ENCODE measurements around the gene ATRNL1. TPM values are rescaled to one million over a fixed set of nuclear protein-coding genes. Genes with fewer than 3 reads are reported as not detected.

Gene ATRNL1
- total RNA-seq, 4 donors from 2014 or later: 137 to 431 (median 202) TPM

- H3K4me3 ChIP-seq: no peak overlapping the region
- intact Hi-C loops (cut with DNase I; ENCODE audit: low total_unique reads): no loop called here
- H3K4me1 ChIP-seq: peaks cover 0 to 2% of the 10 kb centered on the region in 2 donors
- no peak for TF ChIP-seq POLR2A (IDR thresholded peaks at IDR 0.05)
- TF ChIP-seq CTCF (IDR thresholded peaks at IDR 0.05): no peak
- H3K27ac ChIP-seq: peak overlapping the region; percentile 94 to 95
- no peaks in the 10 kb centered on the region for H3K9me3 ChIP-seq
- no peak for DNase-seq
- no peaks in the 10 kb centered on the region for H3K36me3 ChIP-seq
- H3K27me3 ChIP-seq: no peaks in the 10 kb centered on the region
These were observed 2.0 kb upstream of the ATRNL1 start for GRCh38 chr10:115091161-115091560.

GRCh38 chr10:115092258-115092554 lies 959 bp upstream of the ATRNL1 start:
- H3K27ac ChIP-seq: peak overlapping the region; percentile 94 to 95

GRCh38 chr10:115092555-115093285 lies 445 bp upstream of the ATRNL1 start:
- Histone ChIP-seq H3K36me3 (no peaks in the 10 kb centered on the region), H3K4me1 (peaks cover 0 to 2% of the 10 kb centered on the region in 2 donors), H3K27me3 (no peaks in the 10 kb centered on the region), H3K4me3 (peak overlapping the region; percentile 69 to 96), H3K27ac (peak overlapping the region; percentile 94 to 95), H3K9me3 (no peaks in the 10 kb centered on the region)
- TF ChIP-seq CTCF (IDR thresholded peaks at IDR 0.05) (no peak), POLR2A (IDR thresholded peaks at IDR 0.05) (no peak)
- intact Hi-C loops (cut with DNase I; ENCODE audit: low total_unique reads): no loop called here
- peak; percentile 59 to 68 for DNase-seq

More at GRCh38 chr10:115092258-115092554, 959 bp upstream of the ATRNL1 start:
- TF ChIP-seq CTCF (IDR thresholded peaks at IDR 0.05) (no peak), POLR2A (IDR thresholded peaks at IDR 0.05) (no peak)
- peaks cover 0 to 2% of the 10 kb centered on the region in 2 donors for H3K4me1 ChIP-seq
- H3K4me3 ChIP-seq: peak overlapping the region; percentile 69 to 96
- no peak for DNase-seq
- H3K27me3 ChIP-seq: no peaks in the 10 kb centered on the region
- H3K36me3 ChIP-seq: no peaks in the 10 kb centered on the region
- intact Hi-C loops (cut with DNase I; ENCODE audit: low total_unique reads): no loop called here
- H3K9me3 ChIP-seq: no peaks in the 10 kb centered on the region

GRCh38 chr10:115093776-115094408 lies 727 bp downstream of the ATRNL1 start:
- TF ChIP-seq CTCF (IDR thresholded peaks at IDR 0.05) (peak in 2 of 4 experiments; percentile 5 to 36), POLR2A (IDR thresholded peaks at IDR 0.05) (no peak)
- intact Hi-C loops (cut with DNase I; ENCODE audit: low total_unique reads): no loop called here
- peak overlapping the region; percentile 94 to 95 for H3K27ac ChIP-seq
- no peaks in the 10 kb centered on the region for H3K36me3 ChIP-seq
- peak overlapping the region; percentile 69 to 96 for H3K4me3 ChIP-seq
- peak in 1 of 2 donors; percentile 36 for DNase-seq
- no peaks in the 10 kb centered on the region for H3K9me3 ChIP-seq
- H3K27me3 ChIP-seq: no peaks in the 10 kb centered on the region
- H3K4me1 ChIP-seq: peaks cover 0 to 2% of the 10 kb centered on the region in 2 donors
